ENCODE results near the gene MPRIP.

The MPRIP gene

DNA sequence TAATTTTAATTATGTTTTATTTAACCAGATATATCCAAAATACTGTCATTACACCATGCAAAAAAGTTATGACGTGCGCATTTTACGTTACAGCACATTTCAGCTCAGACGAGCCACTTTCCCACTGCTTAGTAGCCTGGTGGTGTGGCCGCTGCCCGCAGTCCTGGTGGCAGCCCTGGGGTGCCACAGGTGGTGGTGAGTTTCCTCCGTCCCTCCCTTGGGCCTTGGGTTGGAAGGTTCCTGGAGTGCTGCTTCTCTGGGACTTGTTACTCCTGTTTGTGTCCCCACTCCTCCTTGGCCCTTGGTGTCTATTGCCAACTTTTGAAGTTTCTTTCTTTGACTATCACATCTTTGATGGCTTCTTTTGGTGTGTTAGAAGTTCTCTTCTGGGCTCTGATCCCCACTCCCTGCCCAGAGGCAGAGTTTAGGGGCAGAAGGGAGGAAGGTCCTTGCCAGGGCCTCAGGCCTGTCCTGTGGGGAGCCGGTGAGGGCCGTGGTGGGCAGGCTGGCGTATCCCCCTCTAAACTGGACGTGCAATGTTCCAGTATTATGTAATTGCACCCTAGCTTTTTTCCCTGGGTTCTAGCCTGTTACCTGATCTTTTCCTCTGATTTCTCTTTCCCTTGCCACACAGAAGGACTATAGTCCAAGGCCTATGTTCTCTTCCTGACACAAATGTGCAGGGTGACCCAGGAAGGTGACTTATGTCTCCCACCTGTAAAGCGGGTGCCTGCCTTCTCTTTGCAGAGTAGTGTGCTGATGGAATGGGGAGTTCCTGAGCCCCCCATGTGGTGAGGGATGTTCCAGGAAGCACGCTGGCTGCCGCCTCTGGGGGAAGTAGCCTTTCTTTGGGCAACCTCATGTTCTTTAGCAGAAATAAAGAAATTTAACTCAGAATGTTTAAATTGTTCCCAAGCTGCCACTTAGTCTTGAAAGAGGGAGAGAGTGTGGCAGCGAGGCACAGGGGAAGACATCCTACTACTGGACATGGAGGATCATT, 8.4 kb downstream of the MPRIP start:
- no peak for TF ChIP-seq CTCF (IDR thresholded peaks at IDR 0.05; ENCODE audit: borderline replicate concordance, insufficient read depth, low read depth, low read length)
- H3K4me3 ChIP-seq (ENCODE audit: low read depth, low read length): no peak overlapping the region

DNA sequence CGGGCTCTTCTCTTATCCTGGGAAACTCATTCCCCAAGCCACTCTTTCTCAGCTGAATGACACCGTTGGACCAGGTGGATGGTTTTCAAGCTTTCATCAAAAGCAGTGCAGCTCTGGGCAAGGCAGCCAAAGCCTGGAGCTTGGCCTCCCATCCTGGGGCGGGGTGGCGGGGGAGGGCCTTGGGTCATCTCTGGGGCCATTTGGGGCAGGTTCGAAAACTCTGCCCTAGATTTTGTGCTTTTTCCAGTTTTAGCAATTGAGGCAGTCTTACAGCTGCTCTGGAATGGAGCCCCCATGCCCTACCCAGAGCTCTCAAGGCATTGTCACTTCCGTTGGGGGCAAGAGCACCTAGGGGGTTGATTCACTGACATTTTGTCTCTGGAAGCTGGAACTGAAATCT, 9.1 kb downstream of the MPRIP start:
- no peak for TF ChIP-seq CTCF (IDR thresholded peaks at IDR 0.05; ENCODE audit: borderline replicate concordance, insufficient read depth, low read depth, low read length)
- no peak overlapping the region for H3K4me3 ChIP-seq (ENCODE audit: low read depth, low read length)

DNA sequence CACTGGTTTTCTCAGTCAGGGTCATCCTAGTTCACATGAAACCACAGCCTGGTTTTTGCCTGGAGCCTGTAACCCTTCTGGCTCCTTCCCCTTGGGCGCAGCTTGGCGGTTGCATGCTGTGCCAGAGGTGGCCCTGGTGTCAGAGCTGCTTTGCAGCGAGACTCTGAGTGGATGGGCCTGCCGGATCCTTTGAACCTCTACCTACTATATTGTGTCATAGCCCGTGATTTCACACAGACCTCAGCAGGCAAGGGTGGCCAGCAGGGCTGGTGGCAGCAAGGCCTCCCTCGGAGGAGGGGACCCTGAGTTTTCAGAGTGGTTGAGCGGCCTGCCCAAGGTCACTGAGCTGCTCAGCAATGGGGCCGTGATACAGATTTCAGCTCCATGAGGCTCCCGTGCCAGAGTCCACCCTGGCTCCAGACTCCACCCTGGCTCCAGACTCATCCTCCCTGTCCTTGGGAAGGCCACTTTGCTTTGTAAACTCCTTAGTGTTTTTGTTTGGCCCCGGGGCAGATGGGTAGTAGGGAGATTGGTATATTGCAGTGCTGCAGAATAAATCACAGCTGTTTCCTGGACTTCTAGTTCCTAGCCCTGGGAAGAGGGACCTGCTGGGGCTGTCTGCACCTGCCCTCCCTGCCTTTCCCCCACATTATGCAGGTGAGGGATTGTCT, 9.7 kb downstream of the MPRIP start:
- no peak overlapping the region for H3K4me3 ChIP-seq (ENCODE audit: low read depth, low read length)
- no peak for TF ChIP-seq CTCF (IDR thresholded peaks at IDR 0.05; ENCODE audit: borderline replicate concordance, insufficient read depth, low read depth, low read length)

- TF ChIP-seq CTCF (IDR thresholded peaks at IDR 0.05; ENCODE audit: borderline replicate concordance, insufficient read depth, low read depth, low read length): no peak
- H3K4me3 ChIP-seq (ENCODE audit: low read depth, low read length): no peak overlapping the region
Observed at GRCh38 chr17:17052462-17053221, 10.4 kb downstream of the MPRIP start.

GRCh38 chr17:17053446-17054379, 11.5 kb downstream of the MPRIP start:
- TF ChIP-seq CTCF (IDR thresholded peaks at IDR 0.05; ENCODE audit: borderline replicate concordance, insufficient read depth, low read depth, low read length): no peak
- no peak overlapping the region for H3K4me3 ChIP-seq (ENCODE audit: low read depth, low read length)

DNA sequence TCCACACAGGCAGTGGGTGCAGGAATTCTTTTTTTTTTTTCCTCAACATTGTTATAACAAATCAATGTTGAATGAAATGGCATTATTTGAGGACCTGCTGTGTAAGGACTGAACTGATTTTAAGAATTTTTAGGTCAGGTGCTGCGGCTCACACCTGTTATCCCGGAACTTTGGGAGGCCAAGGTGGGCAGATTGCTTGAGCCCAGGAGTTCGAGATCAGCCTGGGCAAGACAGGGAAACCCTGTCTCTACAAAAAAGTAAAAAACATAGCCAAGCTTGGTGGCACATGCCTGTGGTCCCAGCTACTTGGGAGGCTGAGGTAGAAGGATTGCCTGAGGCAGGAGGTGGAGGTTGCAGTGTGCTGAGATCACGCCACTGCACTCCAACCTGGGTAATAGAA, 12.4 kb downstream of the MPRIP start:
- H3K4me3 ChIP-seq (ENCODE audit: low read depth, low read length): no peak overlapping the region

More for the DNA sequence above, 12.4 kb downstream of the MPRIP start:
- no peak for TF ChIP-seq CTCF (IDR thresholded peaks at IDR 0.05; ENCODE audit: borderline replicate concordance, insufficient read depth, low read depth, low read length)
